Measurements from ENCODE around the gene RAB27B. TPM values are rescaled to one million over a fixed set of nuclear protein-coding genes. Genes with fewer than 3 reads are reported as not detected.

The RAB27B gene
- total RNA-seq, 1 experiment from 2014 or later, result 0.87 TPM

GRCh38 chr18:54877076-54877475, 48.8 kb downstream of the RAB27B start:
- DNase-seq (ENCODE audit: low spot score), result no peak
- TF ChIP-seq ZNF416 (CRISPR knock-in tag; IDR thresholded peaks at IDR 0.05) (no peak), ZNF512 (CRISPR knock-in tag; IDR thresholded peaks at IDR 0.05; ENCODE audit: borderline replicate concordance) (no peak), OVOL2 (CRISPR knock-in tag; IDR thresholded peaks at IDR 0.05; ENCODE audit: borderline replicate concordance) (no peak), CBFB (CRISPR knock-in tag; IDR thresholded peaks at IDR 0.05; ENCODE audit: low read depth) (no peak), ZNF281 (CRISPR knock-in tag; IDR thresholded peaks at IDR 0.05) (no peak), HMGA2 (CRISPR knock-in tag; IDR thresholded peaks at IDR 0.05) (no peak), ELF4 (CRISPR knock-in tag; IDR thresholded peaks at IDR 0.05; ENCODE audit: low read depth) (no peak), MLX (CRISPR knock-in tag; IDR thresholded peaks at IDR 0.05) (no peak), NR1H2 (CRISPR knock-in tag; IDR thresholded peaks at IDR 0.05) (no peak), FOXJ3 (CRISPR knock-in tag; IDR thresholded peaks at IDR 0.05; ENCODE audit: borderline replicate concordance) (no peak), JUN (CRISPR knock-in tag; IDR thresholded peaks at IDR 0.05) (no peak), MYBL2 (CRISPR knock-in tag; IDR thresholded peaks at IDR 0.05) (no peak), ZBTB21 (CRISPR knock-in tag; IDR thresholded peaks at IDR 0.05; ENCODE audit: borderline replicate concordance) (no peak), ESRRA (CRISPR knock-in tag; IDR thresholded peaks at IDR 0.05; ENCODE audit: borderline replicate concordance) (no peak), IRF2 (CRISPR knock-in tag; IDR thresholded peaks at IDR 0.05; ENCODE audit: borderline replicate concordance, low read depth) (no peak), ZNF425 (CRISPR knock-in tag; conservative IDR thresholded peaks at IDR 0.05) (no peak), PRDM15 (CRISPR knock-in tag; IDR thresholded peaks at IDR 0.05) (no peak)
- Mint-ChIP-seq H3K27me3 (ENCODE audit: low read depth) (peaks cover 15% of the 10 kb centered on the region), H3K9me3 (no peaks in the 10 kb centered on the region), H3K27ac (no peak overlapping the region), H3K4me3 (no peak overlapping the region), H3K36me3 (no peaks in the 10 kb centered on the region), H3K4me1 (no peaks in the 10 kb centered on the region)
- POLR2A ChIA-PET, result no interaction called here
- no peak for ATAC-seq
- CTCF ChIA-PET, result no interaction called here

All from WTC11 (cell line).